GM18517 (cell line): ENCODE measurements around the gene PROX1.

Experiments
- ATAC-seq: cut with Tn5 transposase; IDR thresholded peaks from one replicate; pipeline ENCODE4 v1.9.1; 2021; ENCODE audit warnings: mild to moderate bottlenecking, moderate library complexity; ENCODE audit not compliant: unreplicated experiment

PROX1 gene

GRCh38 chr1:213997038-213997771 is 9.4 kb downstream of the PROX1 start:
- ATAC-seq, result no peak

DNA sequence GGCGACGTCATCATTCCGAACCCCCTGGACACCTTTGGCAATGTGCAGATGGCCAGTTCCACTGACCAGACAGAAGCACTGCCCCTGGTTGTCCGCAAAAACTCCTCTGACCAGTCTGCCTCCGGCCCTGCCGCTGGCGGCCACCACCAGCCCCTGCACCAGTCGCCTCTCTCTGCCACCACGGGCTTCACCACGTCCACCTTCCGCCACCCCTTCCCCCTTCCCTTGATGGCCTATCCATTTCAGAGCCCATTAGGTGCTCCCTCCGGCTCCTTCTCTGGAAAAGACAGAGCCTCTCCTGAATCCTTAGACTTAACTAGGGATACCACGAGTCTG is 10.0 kb downstream of the PROX1 start:
- no peak for ATAC-seq

DNA sequence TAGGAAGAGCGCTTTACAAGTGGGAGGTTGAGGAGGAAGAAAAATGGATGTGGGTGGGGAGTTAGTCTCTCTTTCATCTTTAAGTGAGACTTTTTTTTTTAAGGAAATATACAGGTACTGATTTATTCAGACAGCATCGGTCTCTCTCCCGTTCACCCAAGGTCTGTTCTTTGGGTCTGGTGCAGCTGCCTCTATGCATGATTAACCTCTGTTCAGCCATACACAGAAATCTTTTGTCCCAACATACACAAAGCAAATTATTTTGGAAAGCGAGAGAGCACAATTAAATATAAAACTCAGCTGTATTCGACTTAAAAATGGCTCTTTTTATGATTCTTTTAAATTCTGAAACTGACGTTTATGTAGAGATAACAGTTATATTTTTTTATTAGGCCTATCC is 11.0 kb downstream of the PROX1 start:
- ATAC-seq, result no peak

DNA sequence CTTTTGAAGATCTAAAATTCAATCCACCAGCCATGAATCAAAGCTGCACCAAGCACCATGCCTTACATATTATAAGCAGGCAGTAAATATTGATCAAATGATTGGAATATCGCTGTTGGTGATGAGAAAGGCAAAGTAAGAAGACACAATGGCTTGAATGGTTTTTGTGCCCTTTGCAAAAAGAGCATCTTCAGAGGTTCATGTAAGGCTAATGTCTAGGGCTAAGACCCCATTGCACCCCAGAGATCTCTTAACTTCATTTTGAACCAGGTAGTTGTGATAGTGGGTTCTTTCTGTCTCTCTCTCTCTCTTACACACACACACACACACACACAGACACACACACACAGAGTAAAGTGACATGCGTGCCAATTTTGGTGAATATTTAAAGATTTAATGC is 12.0 kb downstream of the PROX1 start:
- no peak for ATAC-seq

DNA sequence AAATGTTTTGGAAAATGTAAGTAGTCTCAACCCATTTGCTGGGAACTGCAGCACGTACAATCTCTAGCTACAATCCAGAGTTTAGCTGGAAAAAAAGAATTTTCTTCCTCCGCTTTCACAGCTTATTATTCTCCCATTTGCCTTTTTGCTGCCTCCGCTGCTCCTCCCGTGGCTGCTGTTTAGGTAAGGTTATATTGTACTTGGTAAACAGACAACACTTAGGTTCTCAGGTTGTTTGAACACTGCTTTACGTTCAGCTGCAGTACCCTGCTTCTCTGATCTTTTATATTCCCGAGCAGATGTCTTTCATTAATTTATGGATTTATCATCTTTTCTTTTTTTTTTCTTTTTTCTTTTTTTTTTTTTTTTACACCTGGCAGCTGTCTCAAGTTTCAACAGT is 14.3 kb downstream of the PROX1 start:
- no peak for ATAC-seq

GRCh38 chr1:214002472-214002871 is 14.7 kb downstream of the PROX1 start:
- no peak for ATAC-seq

DNA sequence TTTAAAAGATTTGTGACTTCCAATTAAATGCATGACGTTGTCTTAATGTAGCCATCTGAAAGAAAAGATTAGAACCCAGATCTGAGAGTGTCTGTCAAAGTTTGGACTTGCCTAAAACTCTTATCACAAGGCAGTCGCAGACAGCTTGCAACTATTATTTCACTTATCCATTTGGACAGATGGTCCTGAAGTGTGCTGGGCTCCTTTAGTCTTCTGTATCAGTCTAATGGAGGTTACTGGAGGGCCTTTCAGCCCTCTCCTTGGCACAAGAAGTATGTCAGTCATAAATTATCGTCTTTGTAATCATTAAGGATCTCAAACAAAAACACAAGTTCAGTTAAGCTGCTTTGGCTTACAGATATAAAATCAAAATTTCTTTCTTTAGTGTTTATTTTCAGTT is 15.5 kb downstream of the PROX1 start:
- ATAC-seq, result no peak

DNA sequence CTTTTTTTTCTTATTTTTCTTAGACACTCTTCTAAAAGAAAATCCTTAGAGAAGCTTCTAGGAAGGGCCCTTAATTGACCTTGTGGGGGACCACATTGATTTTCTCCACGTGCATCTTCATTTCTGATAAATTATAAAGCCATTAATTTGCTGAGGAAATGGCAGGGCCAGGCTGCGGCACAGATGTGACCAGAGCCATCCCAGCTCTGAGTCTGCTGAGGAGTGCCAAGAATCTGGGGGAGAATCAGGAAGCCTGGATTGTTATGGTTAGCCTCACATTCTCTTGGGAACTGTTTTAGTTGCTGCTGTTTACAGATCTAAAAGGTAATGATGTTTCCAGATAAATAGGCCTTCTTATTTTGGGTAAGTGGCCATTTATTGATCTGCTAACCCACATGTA is 16.2 kb downstream of the PROX1 start:
- no peak for ATAC-seq

GRCh38 chr1:214004795-214005194 is 17.0 kb downstream of the PROX1 start:
- ATAC-seq, result no peak

- ATAC-seq, result no peak
Measured at GRCh38 chr1:214005708-214006107, 17.9 kb downstream of the PROX1 start.

DNA sequence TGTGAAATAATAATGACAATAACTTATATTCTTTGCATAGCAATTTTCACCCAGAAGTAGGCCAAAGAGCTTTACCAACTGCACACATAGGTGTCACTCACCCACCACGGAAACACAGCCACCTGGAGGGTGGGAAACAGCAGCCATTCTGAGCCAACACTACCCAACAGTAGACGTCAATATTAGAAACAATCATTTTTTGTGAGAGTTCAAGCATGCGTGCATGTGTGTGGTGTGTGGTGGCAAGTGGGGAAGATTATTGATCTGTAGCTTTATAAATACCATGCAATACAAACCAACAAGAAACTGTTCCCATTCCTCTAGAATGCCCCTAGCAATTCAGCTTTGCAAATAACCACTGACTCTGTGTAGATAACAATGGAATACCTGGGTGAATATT is 19.1 kb downstream of the PROX1 start:
- ATAC-seq, result no peak

DNA sequence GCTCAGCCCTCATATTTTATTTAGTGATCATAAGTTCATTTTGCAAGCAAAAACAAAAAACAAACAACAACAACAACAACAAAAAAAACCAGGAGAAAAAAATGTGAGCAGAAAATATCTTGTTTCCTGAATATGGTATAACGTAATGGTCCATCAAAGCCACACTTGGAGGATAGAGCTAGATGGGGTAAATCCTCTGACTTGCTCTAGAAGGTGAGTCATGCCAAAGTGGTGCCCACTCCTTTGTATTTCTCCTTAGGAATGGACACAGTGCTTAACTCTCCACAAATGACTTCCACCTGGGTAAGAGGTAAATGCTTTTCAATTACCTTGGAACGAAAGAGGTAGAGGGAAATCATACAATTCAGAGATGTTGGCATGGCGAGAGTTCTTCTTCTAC is 20.6 kb downstream of the PROX1 start:
- ATAC-seq, result no peak

DNA sequence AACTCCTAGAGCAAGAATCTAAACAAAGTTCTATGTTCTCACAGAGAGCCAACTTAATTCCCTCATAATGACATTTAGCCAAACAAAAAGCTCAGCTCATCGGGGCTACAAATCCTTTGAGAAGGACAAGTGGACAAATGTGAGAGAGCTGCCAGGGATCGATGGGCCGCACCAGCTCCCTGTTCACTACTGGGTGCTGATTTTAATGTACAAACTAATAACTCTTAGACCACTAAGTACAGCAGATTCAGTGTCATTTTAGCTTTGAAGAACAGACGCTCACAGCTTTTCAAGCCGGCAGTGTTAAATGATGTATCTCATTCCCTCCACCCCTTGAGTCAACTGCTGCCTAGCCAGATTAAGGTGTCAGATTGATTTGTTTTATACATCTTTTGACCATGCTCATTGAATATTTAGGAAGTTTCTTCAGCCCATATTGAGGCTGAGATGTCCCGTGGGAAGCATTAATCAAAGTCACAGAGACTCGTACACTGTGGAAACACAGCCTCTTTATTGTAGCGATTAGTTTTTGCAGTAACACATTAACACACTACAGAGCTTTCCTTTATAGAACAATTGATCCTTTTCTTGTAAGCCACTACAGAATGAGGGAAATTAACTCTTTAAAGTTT is 21.1 kb downstream of the PROX1 start:
- no peak for ATAC-seq

GRCh38 chr1:214009423-214010196 is 21.8 kb downstream of the PROX1 start:
- ATAC-seq, result no peak

DNA sequence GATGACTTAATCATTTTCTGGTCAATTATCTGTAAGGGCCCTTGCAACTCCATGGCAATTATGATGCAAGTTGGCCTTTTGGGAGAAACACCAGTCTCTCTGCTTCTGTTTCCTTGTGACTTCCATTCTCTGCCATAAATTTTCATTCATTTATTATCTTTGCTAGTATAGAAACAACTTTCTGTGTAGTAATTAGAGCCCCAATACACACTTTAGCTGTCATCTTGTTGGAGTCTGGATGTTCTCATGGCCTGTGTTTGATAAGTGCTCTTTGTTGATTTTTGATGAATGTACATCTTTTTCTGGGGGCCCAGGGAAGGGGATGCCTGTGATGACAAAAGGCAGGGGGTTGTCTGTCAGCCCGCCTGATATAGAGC is 22.4 kb downstream of the PROX1 start:
- no peak for ATAC-seq

DNA sequence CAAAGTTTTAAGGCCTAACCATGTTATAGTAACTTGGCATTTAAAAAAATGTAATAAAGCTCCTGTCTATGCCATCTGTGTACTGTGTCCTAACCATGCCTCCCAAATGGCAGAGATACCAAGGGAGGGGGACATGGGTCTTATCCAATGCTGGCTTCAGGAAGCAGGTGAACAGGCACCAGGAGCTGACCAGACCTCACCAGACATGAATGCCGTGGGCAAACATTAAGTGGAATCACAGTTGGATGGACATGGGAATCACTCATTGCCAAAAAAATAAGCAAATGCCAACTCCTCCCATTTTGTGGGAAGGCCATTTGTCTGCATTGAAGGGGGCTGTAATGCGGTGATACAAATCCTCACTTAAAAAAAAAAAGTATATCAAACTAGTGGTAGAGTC is 22.9 kb downstream of the PROX1 start:
- no peak for ATAC-seq

DNA sequence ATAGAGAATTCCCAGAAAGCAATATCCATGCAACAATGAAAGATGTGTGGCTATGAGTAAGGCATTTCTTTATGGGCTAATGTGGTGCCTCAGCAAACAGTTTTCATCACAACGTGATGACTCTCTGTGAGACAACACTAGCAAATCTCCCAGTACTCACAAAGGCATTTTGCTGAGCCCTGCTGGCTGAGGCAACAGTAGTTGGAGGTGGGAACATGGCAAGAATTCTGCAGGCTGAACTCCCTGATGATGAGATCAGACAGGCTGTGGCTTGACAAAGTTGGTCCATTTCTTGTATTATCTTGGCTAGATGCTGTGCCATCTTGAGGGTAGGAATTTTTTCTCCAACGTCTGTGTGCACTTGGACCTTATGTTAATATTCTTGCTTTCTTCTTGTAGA is 24.6 kb downstream of the PROX1 start:
- no peak for ATAC-seq

GRCh38 chr1:214013614-214014377 is 26.0 kb downstream of the PROX1 start:
- no peak for ATAC-seq

DNA sequence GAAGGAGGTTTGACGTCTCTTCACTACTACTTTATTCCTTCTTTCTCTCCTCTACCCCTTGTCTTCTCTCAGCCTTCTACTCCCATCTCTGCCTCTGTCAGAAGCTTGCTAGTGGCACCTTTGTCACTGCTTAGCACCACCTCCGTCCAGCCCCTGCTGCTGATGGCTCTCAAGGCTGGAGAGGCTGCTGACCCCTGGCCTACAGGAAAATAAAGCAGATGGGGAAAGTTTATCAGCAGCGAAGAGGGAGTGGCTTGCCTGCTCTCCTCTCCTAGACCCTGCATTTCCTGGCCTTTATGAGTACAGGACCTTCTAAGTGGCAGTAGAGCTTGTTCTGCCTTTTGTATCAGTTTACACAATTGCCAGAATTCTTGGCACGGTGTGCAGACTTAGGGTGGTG is 27.0 kb downstream of the PROX1 start:
- ATAC-seq, result no peak

DNA sequence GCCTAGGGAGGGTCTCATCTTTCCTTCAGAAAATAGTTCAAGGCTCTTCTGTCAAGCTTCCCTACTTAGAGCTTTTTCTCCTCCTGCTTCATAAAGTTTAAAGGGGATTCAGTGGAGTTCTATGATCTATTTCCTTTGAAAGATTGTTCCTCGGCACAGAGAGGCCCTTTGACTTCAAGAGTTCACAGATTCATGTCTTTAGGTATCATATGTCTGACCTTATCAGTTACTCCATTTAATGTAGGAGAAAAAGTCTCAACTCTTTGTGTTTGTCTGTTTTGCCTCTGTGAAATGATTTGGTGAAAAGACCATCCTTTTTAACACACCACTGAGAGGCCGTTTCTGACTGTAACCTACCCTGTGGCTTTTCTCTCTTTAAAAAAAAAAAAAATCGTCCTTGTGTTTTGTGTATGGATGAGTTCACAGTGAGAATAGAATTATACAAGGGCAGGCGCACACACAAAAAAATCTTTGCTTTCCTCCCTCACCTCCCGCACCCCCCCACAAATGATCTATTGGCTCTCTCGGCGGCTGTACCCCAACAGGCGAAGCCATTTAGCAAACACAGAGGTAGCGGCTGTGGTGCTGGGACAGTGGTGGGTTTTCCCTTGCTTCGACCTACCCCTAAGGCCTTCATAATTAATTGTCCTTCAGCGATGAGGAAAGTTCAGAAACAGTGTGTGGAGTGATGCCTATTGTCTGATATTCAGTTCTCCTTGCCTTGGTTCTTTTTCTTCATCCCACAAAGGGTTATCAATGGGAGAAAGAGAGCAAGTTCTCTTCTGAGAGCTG is 29.6 kb downstream of the PROX1 start:
- no peak for ATAC-seq
